A549 (cell line): Measurements from ENCODE around the gene PTPRN2. TPM values are rescaled to one million over a fixed set of nuclear protein-coding genes. Genes with fewer than 3 reads are reported as not detected.

Experiments used
- ATAC-seq, 2 experiments: fragments of 200-7000 bp in 1 of 2; fragments of >200 bp in 1 of 2; cut with Nextera tagmentation in 1 of 2; cut with Tn5 transposase in 1 of 2; 3 replicates each; pipeline versions ENCODE4 v1.8.0 to v1.9.1; 2018 to 2020; ENCODE audit warnings: mild to moderate bottlenecking in 1 of 2, moderate library complexity in 1 of 2
- CTCF ChIA-PET: fragments of 300-600 bp; sonication (Branson Sonifier 250); formaldehyde crosslinking; extraction: SDS; loops from one replicate; lab custom pipeline; 2021; ENCODE audit warnings: antibody characterized with exemption, inconsistent platforms; lab: Yijun Ruan, JAX
- POLR2A ChIA-PET: fragments of 350-600 bp; formaldehyde crosslinking; extraction: SDS; loops from one replicate; lab custom pipeline; 2021; ENCODE audit warnings: antibody characterized with exemption, inconsistent platforms; lab: Yijun Ruan, JAX
- DNase-seq, 2 experiments: peaks; one replicate each; pipeline versions ENCODE4 v3.0.0 to v3.0.0-alpha.2; 2011 to 2016; ENCODE audit warnings: low read depth in 1 of 2, low spot score in 1 of 2
- FAIRE-seq: peaks from 2 replicates; lab custom pipeline; 2011; peaks lifted over from hg19 to GRCh38; lab: Jason Lieb, UNC
- H3K27ac ChIP-seq, 2 experiments: fragments of >200 bp; sonication (Bioruptor Twin); formaldehyde crosslinking; 3 replicates each; pipeline ENCODE4 v1.5.1; 2016 to 2017
- H3K4me1 ChIP-seq: fragments of >200 bp; sonication (Bioruptor Twin); formaldehyde crosslinking; 3 replicates; pipeline ENCODE4 v1.6.1; 2016
- H3K4me2 ChIP-seq: fragments of >200 bp; sonication (Bioruptor Twin); formaldehyde crosslinking; 3 replicates; pipeline ENCODE4 v1.6.1; 2016
- H3K4me3 ChIP-seq: fragments of >200 bp; sonication (Bioruptor Twin); formaldehyde crosslinking; 3 replicates; pipeline ENCODE4 v1.5.1; 2016
- H3K9me3 ChIP-seq: fragments of >200 bp; sonication (Bioruptor Twin); formaldehyde crosslinking; 3 replicates; pipeline ENCODE4 v1.6.1; 2016
- CBX8 ChIP-seq: fragments of 200-600 bp; sonication (generic); IDR thresholded peaks from 2 replicates; pipeline ENCODE4 v1.6.1; 2016
- CHD4 ChIP-seq: fragments of 200-600 bp; sonication (generic); IDR thresholded peaks from 2 replicates; pipeline ENCODE4 v1.6.1; 2016; ENCODE audit warnings: antibody characterized with exemption, mild to moderate bottlenecking, borderline replicate concordance
- EHF ChIP-seq: fragments of 250-450 bp; sonication (Bioruptor Pico); IDR thresholded peaks from 2 replicates; pipeline ENCODE4 v1.5.0; 2020; ENCODE audit warnings: mild to moderate bottlenecking
- FOSL2 ChIP-seq, 2 experiments: fragments of 450-650 bp in 1 of 2; fragments of >200 bp in 1 of 2; sonication (Bioruptor Twin) in 1 of 2; formaldehyde crosslinking; IDR thresholded peaks; 2 replicates each; pipeline versions ENCODE4 v1.5.0 to v1.6.1; 2016 to 2020; ENCODE audit warnings: mild to moderate bottlenecking in 1 of 2, moderate library complexity in 1 of 2
- HDAC2 ChIP-seq: fragments of 200-600 bp; sonication (generic); IDR thresholded peaks from 2 replicates; pipeline ENCODE4 v1.6.1; 2016
- HOXB13 ChIP-seq: fragments of 250-450 bp; sonication (Bioruptor Pico); IDR thresholded peaks from 2 replicates; pipeline ENCODE4 v1.5.0; 2020; ENCODE audit warnings: low read depth, mild to moderate bottlenecking, moderate library complexity
- JUN ChIP-seq, 2 experiments: fragments of >200 bp; sonication (Bioruptor Twin); formaldehyde crosslinking; IDR thresholded peaks; 2 replicates in 1 of 2; 3 replicates in 1 of 2; pipeline ENCODE4 v1.6.1; 2016 to 2017
- KDM5A ChIP-seq: fragments of 200-600 bp; sonication (generic); IDR thresholded peaks from 2 replicates; pipeline ENCODE4 v1.6.1; 2016; ENCODE audit warnings: antibody characterized with exemption, mild to moderate bottlenecking
- MAZ ChIP-seq: fragments of 150-350 bp; IDR thresholded peaks from 2 replicates; pipeline ENCODE4 v1.6.1; 2014; ENCODE audit warnings: antibody characterized with exemption, low read depth, low read length, borderline replicate concordance
- MYC ChIP-seq: IDR thresholded peaks from 2 replicates; pipeline ENCODE4 v1.6.1; 2012; ENCODE audit warnings: mild to moderate bottlenecking, inconsistent platforms, low read length, improper control_type of control experiment, borderline replicate concordance
- NFE2L2 ChIP-seq: fragments of 150-350 bp; conservative IDR thresholded peaks from 2 replicates; pipeline ENCODE4 v1.6.1; 2014; ENCODE audit warnings: low read length
- POLR2A ChIP-seq: IDR thresholded peaks from 2 replicates; pipeline ENCODE4 v1.6.1; 2012; ENCODE audit warnings: mild to moderate bottlenecking, low read length
- RCOR1 ChIP-seq: fragments of 150-350 bp; IDR thresholded peaks from 2 replicates; pipeline ENCODE4 v1.6.1; 2014; ENCODE audit warnings: antibody characterized with exemption, low read length, low read depth
- TFCP2L1 ChIP-seq: fragments of 250-450 bp; sonication (Bioruptor Pico); IDR thresholded peaks from 2 replicates; pipeline ENCODE4 v1.5.0; 2021; ENCODE audit warnings: mild to moderate bottlenecking
- ZFP36 ChIP-seq: fragments of 450-650 bp; IDR thresholded peaks from 2 replicates; pipeline ENCODE4 v1.6.1; 2014; ENCODE audit warnings: borderline replicate concordance; ENCODE audit not compliant: partially characterized antibody
- WGBS: methylation state at CpG from one replicate; pipeline ENCODE4 v1.1.6; 2017; ENCODE audit errors: missing lambda C conversion rate; 5-methylcytosine and 5-hydroxymethylcytosine counted together
- polyA plus RNA-seq, 4 experiments: library from polyadenylated mRNA; depleted of rRNA in 3 of 4; stranded (reverse); fragments of >200 nt; fragmentation: RNase III in 1 of 4; extraction: RNeasy Plus Mini Kit Qiagen cat#74134 plus additional on column Dnase treatment in 1 of 4; gene quantifications; 2 replicates in 3 of 4; 3 replicates in 1 of 4; pipeline ENCODE4 v1.2.3, GENCODE V29; 2011 to 2017
- TF ChIP-seq, protein P1 (sequence below): fragments of 200-600 bp; sonication (generic); IDR thresholded peaks from 2 replicates; pipeline ENCODE4 v1.6.1; 2016; ENCODE audit warnings: antibody characterized with exemption, mild to moderate bottlenecking, moderate library complexity
- TF ChIP-seq, protein P2 (sequence below): fragments of >200 bp; sonication (Bioruptor Twin); formaldehyde crosslinking; IDR thresholded peaks from 3 replicates; pipeline ENCODE4 v1.6.1; 2016
- TF ChIP-seq, protein P3 (sequence below): fragments of >200 bp; sonication (Bioruptor Twin); formaldehyde crosslinking; IDR thresholded peaks from 3 replicates; pipeline ENCODE4 v1.5.1; 2016
- TF ChIP-seq, protein P4 (sequence below): IDR thresholded peaks from 2 replicates; pipeline ENCODE4 v1.6.1; 2012; ENCODE audit warnings: low read depth, borderline replicate concordance
- TF ChIP-seq, protein P5 (sequence below): fragments of 450-650 bp; IDR thresholded peaks from 2 replicates; pipeline ENCODE4 v1.6.1; 2014; ENCODE audit warnings: antibody characterized with exemption

PTPRN2 gene
- polyA plus RNA-seq, 2 of the 4 experiments (the other 2 are of a cell fraction), result 0.41 to 1.2 TPM

DNA sequence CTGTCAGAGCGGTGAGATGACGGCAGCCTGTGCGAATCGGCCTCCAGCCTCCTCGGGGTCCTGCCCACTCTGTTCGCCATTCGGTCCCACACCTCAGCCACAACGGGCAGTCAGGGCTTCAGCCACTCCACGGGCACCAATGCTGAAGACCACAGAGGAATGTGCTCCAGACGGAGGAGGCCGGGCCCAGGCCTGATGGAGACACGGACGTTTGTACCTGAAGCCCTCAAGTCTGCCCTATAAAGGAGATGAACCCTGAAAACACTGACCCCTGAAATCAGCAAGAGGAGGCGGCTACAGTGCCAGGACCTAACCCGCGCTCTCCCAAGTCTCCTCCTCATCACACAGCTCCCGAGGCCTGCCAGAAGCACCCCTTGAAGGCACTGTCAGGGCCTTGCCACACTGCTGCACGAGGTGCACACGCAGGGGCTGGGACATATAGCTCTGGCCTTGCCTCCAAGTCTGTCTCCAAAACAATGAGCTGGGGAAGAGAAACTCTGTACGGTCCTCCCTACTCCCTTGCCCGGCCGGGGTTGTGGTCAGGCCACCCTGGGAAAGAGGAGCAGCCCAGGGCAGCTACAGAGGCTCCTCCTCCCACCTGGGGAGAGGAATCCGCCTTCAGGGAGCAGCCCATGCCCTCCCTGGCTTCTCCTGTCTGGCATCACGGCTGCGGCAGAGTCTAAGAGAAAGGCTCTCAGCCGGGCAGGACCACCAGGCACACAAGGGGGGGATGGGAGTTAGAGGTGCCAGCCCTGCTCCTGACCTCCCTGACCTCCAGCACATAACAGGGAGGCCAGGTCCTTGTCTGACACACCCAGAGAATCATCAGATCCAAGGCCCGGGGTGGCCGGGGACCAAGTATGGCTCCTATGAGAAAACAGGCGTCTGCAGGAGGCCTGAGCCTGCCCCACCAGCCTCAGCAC is 310.1 kb downstream of the PTPRN2 start (continued):
- TF ChIP-seq, protein P1, sequence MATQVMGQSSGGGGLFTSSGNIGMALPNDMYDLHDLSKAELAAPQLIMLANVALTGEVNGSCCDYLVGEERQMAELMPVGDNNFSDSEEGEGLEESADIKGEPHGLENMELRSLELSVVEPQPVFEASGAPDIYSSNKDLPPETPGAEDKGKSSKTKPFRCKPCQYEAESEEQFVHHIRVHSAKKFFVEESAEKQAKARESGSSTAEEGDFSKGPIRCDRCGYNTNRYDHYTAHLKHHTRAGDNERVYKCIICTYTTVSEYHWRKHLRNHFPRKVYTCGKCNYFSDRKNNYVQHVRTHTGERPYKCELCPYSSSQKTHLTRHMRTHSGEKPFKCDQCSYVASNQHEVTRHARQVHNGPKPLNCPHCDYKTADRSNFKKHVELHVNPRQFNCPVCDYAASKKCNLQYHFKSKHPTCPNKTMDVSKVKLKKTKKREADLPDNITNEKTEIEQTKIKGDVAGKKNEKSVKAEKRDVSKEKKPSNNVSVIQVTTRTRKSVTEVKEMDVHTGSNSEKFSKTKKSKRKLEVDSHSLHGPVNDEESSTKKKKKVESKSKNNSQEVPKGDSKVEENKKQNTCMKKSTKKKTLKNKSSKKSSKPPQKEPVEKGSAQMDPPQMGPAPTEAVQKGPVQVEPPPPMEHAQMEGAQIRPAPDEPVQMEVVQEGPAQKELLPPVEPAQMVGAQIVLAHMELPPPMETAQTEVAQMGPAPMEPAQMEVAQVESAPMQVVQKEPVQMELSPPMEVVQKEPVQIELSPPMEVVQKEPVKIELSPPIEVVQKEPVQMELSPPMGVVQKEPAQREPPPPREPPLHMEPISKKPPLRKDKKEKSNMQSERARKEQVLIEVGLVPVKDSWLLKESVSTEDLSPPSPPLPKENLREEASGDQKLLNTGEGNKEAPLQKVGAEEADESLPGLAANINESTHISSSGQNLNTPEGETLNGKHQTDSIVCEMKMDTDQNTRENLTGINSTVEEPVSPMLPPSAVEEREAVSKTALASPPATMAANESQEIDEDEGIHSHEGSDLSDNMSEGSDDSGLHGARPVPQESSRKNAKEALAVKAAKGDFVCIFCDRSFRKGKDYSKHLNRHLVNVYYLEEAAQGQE, result no peak
- TF ChIP-seq, all 56 proteins: peak for 0

DNA sequence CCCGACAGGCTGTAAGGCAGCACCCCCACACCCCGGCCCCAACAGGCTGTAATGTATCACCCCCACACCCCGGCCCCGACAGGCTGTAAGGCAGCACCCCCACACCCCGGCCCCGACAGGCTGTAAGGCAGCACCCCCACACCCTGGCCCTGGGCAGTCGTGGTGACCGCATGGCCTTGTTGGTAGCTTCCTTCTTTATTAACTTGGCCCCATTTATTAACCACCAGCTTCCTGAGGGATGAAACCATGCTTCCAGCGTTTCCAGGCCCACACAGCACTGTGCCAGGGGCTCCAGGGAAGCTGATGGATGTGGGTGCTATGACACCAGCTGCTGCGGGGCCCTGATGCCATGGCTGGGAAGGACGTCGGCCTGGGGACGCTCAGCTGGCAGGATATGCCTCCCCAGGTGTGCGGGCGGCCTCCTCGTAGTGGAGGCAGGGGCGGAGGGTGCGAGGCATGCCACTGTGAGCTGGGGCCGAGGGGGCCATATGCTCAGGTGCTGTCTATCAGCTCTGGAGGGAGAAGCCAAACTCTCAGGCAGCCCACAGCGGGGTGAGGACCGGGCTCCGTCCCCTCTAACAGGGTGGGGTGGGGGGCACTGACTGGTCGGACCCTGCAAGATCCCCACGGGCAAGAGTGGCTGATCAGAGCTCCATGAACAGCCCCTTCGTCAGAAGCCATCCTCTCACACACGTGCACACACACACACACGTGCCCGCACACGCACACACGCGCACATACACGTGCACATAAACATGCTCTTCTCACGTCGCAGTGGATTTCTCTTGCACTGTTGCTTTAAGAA is 311.0 kb downstream of the PTPRN2 start:
- H3K9me3 ChIP-seq, result no peaks in the 10 kb centered on the region
- POLR2A ChIA-PET, result no interaction called here
- no peak for TF ChIP-seq KDM5A
- no peak for TF ChIP-seq RCOR1
- TF ChIP-seq, protein P2, sequence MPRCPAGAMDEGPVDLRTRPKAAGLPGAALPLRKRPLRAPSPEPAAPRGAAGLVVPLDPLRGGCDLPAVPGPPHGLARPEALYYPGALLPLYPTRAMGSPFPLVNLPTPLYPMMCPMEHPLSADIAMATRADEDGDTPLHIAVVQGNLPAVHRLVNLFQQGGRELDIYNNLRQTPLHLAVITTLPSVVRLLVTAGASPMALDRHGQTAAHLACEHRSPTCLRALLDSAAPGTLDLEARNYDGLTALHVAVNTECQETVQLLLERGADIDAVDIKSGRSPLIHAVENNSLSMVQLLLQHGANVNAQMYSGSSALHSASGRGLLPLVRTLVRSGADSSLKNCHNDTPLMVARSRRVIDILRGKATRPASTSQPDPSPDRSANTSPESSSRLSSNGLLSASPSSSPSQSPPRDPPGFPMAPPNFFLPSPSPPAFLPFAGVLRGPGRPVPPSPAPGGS, result no peak
- no peak for TF ChIP-seq TFCP2L1 (CRISPR knock-in tag)
- TF ChIP-seq ZFP36, result no peak
- TF ChIP-seq MYC, result no peak
- no peak for TF ChIP-seq JUN (IDR thresholded peaks at IDR 0.05)
- TF ChIP-seq, protein P3, sequence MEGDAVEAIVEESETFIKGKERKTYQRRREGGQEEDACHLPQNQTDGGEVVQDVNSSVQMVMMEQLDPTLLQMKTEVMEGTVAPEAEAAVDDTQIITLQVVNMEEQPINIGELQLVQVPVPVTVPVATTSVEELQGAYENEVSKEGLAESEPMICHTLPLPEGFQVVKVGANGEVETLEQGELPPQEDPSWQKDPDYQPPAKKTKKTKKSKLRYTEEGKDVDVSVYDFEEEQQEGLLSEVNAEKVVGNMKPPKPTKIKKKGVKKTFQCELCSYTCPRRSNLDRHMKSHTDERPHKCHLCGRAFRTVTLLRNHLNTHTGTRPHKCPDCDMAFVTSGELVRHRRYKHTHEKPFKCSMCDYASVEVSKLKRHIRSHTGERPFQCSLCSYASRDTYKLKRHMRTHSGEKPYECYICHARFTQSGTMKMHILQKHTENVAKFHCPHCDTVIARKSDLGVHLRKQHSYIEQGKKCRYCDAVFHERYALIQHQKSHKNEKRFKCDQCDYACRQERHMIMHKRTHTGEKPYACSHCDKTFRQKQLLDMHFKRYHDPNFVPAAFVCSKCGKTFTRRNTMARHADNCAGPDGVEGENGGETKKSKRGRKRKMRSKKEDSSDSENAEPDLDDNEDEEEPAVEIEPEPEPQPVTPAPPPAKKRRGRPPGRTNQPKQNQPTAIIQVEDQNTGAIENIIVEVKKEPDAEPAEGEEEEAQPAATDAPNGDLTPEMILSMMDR, result no peak
- no peak for TF ChIP-seq NFE2L2
- TF ChIP-seq, protein P4, sequence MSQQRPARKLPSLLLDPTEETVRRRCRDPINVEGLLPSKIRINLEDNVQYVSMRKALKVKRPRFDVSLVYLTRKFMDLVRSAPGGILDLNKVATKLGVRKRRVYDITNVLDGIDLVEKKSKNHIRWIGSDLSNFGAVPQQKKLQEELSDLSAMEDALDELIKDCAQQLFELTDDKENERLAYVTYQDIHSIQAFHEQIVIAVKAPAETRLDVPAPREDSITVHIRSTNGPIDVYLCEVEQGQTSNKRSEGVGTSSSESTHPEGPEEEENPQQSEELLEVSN, result no peak
- no peak for TF ChIP-seq EHF (CRISPR knock-in tag)
- no peak for TF ChIP-seq CHD4
- TF ChIP-seq, protein P5, sequence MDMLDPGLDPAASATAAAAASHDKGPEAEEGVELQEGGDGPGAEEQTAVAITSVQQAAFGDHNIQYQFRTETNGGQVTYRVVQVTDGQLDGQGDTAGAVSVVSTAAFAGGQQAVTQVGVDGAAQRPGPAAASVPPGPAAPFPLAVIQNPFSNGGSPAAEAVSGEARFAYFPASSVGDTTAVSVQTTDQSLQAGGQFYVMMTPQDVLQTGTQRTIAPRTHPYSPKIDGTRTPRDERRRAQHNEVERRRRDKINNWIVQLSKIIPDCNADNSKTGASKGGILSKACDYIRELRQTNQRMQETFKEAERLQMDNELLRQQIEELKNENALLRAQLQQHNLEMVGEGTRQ, result no peak
- TF ChIP-seq HOXB13 (CRISPR knock-in tag), result no peak
- TF ChIP-seq CBX8, result no peak
- TF ChIP-seq HDAC2, result no peak
- no peak for TF ChIP-seq FOSL2 (IDR thresholded peaks at IDR 0.05)
- TF ChIP-seq FOSL2 (CRISPR knock-in tag; IDR thresholded peaks at IDR 0.05), result no peak
- no peak for TF ChIP-seq POLR2A
- TF ChIP-seq, protein P1, result no peak
- no peak for TF ChIP-seq MAZ
- H3K4me2 ChIP-seq, result no peak overlapping the region
- H3K4me3 ChIP-seq, result no peak overlapping the region
- ATAC-seq (no peak), DNase-seq (no peak), FAIRE-seq (no peak)
- no peak overlapping the region for H3K27ac ChIP-seq
- no peaks in the 10 kb centered on the region for H3K4me1 ChIP-seq
- CTCF ChIA-PET, result no interaction called here
- WGBS, result 56% methylated on average over 21 of the region's 34 CpGs
